GM23338 (cell line): ENCODE results near the gene PDGFRA. TPM values are rescaled to one million over a fixed set of nuclear protein-coding genes. Genes with fewer than 3 reads are reported as not detected.
A peak's percentile ranks its signal among the peaks of the same experiment; 100 is the strongest.

Source experiments
- ATAC-seq: fragments of 200-7000 bp; cut with Tn5 transposase; 3 replicates; pipeline ENCODE4 v1.9.1; 2020
- DNase-seq: peaks from one replicate; pipeline ENCODE4 v3.0.0-alpha.2; 2015; ENCODE audit warnings: low spot score
- H2AFZ ChIP-seq: fragments of 200-600 bp; sonication (generic); 2 replicates; pipeline ENCODE4 v1.8.0; 2016; ENCODE audit warnings: antibody characterized with exemption, mild to moderate bottlenecking, moderate library complexity
- H3F3A ChIP-seq: fragments of 200-600 bp; sonication (generic); replicated peaks from 2 replicates; pipeline ENCODE4 v1.8.0; 2017; ENCODE audit warnings: antibody characterized with exemption, mixed run types, low read depth
- H3K27ac ChIP-seq: fragments of 200-600 bp; sonication (generic); 2 replicates; pipeline ENCODE4 v1.6.1; 2016; ENCODE audit warnings: low read depth
- H3K27me3 ChIP-seq: fragments of 200-600 bp; sonication (generic); 2 replicates; pipeline ENCODE4 v1.8.0; 2016; ENCODE audit warnings: mild to moderate bottlenecking, mixed run types, moderate library complexity; ENCODE audit not compliant: insufficient read depth
- H3K36me3 ChIP-seq: fragments of 200-600 bp; sonication (generic); 2 replicates; pipeline ENCODE4 v1.8.0; 2016; ENCODE audit warnings: mild to moderate bottlenecking; ENCODE audit not compliant: insufficient read depth
- H3K4me1 ChIP-seq: fragments of 200-600 bp; sonication (generic); 2 replicates; pipeline ENCODE4 v1.8.0; 2016; ENCODE audit warnings: mild to moderate bottlenecking, moderate library complexity; ENCODE audit not compliant: insufficient read depth
- H3K4me2 ChIP-seq: fragments of 200-600 bp; sonication (generic); 2 replicates; pipeline ENCODE4 v1.7.1; 2017; ENCODE audit warnings: mixed run types
- H3K4me3 ChIP-seq: fragments of 200-600 bp; sonication (generic); 2 replicates; pipeline ENCODE4 v1.6.1; 2016; ENCODE audit warnings: mixed run types
- H3K79me2 ChIP-seq: fragments of 200-600 bp; sonication (generic); replicated peaks from 2 replicates; pipeline ENCODE4 v1.8.0; 2017; ENCODE audit warnings: mild to moderate bottlenecking; ENCODE audit not compliant: insufficient read depth
- H3K9me2 ChIP-seq: fragments of 200-600 bp; sonication (generic); 2 replicates; pipeline ENCODE4 v1.8.0; 2017; ENCODE audit not compliant: insufficient read depth
- H4K20me1 ChIP-seq: fragments of 200-600 bp; sonication (generic); replicated peaks from 2 replicates; pipeline ENCODE4 v1.8.0; 2017; ENCODE audit warnings: mild to moderate bottlenecking; ENCODE audit not compliant: insufficient read depth
- H3K27ac Mint-ChIP-seq: 2 replicates; pipeline ENCODE4 v1.8.0; 2020; ENCODE audit warnings: inconsistent platforms, mild to moderate bottlenecking, moderate library complexity, mixed read lengths
- H3K27me3 Mint-ChIP-seq: 3 replicates; pipeline ENCODE4 v1.8.0; 2022; ENCODE audit warnings: low read depth, mild to moderate bottlenecking, moderate library complexity, mixed read lengths, inconsistent platforms; ENCODE audit not compliant: insufficient read depth, poor library complexity
- H3K36me3 Mint-ChIP-seq: 3 replicates; pipeline ENCODE4 v1.8.0; 2021; ENCODE audit warnings: low read depth, mild to moderate bottlenecking, inconsistent platforms, moderate library complexity, mixed read lengths
- H3K4me1 Mint-ChIP-seq: 3 replicates; pipeline ENCODE4 v1.8.0; 2020; ENCODE audit warnings: mild to moderate bottlenecking, inconsistent platforms, mixed read lengths
- H3K4me3 Mint-ChIP-seq: 3 replicates; pipeline ENCODE4 v1.8.0; 2021; ENCODE audit warnings: moderate library complexity, mild to moderate bottlenecking, inconsistent platforms, mixed read lengths
- H3K9me3 Mint-ChIP-seq: 3 replicates; pipeline ENCODE4 v1.8.0; 2020; ENCODE audit warnings: moderate library complexity, mild to moderate bottlenecking, inconsistent platforms, mixed read lengths
- CREB1 ChIP-seq: fragments of 250-450 bp; sonication (Bioruptor Pico); IDR thresholded peaks from 2 replicates; pipeline ENCODE4 v1.5.0; 2020; ENCODE audit warnings: low read depth, mild to moderate bottlenecking, moderate library complexity
- POLR2AphosphoS5 ChIP-seq: IDR thresholded peaks from 2 replicates; pipeline ENCODE4 v1.6.1; 2016; ENCODE audit warnings: antibody characterized with exemption, low read depth
- ZNF331 ChIP-seq: fragments of 250-450 bp; sonication (Bioruptor Pico); IDR thresholded peaks from 2 replicates; pipeline ENCODE4 v1.5.0; 2020; ENCODE audit warnings: low read depth, mild to moderate bottlenecking, moderate library complexity
- polyA plus RNA-seq: library from polyadenylated mRNA; unstranded; fragments of >200 nt; fragmentation: Nextera tagmentation; extraction: Ambion mirVana; gene quantifications from 2 replicates; pipeline ENCODE4 v1.2.1, GENCODE V29; 2016
- total RNA-seq: library from RNA; depleted of rRNA; stranded (reverse); fragments of >200 nt; shearing (Covaris generic); gene quantifications from 2 replicates; pipeline ENCODE4 v1.2.3, GENCODE V29; 2014
- TF ChIP-seq, protein P1 (sequence below): IDR thresholded peaks from 2 replicates; pipeline ENCODE4 v1.6.1; 2016; ENCODE audit warnings: antibody characterized with exemption
- TF ChIP-seq, protein P2 (sequence below): fragments of 250-450 bp; sonication (Bioruptor Pico); IDR thresholded peaks from 2 replicates; pipeline ENCODE4 v1.5.0; 2020; ENCODE audit warnings: mild to moderate bottlenecking, moderate library complexity

PDGFRA gene
- total and polyA plus RNA-seq, 2 experiments from 2014 or later = 8.0 to 10.8 TPM

DNA sequence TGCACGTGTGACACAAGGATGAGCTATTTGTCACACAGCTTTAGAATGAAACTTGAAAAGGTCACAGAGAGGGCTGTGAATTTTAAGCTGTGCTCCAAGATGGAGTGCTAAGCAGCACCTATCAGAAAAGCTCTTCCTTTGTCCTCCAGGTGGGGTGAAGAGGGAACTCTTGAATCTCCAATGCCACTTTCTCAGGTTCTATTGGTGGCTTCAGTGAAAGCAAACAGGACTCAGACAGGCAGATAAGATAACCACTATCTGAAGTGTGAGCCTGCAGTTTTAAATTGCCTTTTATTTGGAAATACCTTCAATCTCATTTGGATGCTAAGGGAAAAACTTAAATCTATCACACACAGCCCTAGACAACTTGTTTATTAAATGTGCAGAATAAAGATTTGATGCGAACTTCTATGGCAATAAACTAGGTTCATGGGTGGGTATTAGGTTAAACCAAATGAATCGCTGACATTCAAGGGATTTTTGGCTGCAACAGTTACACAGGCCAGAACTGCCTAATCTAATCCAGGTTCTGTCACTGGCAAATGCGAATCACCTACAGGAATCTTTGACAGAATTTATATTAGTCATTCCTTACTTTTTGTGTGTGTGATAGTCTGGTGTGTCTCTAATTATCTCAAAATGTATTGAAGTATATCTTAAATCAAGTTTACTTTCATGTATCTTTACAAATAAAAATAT, 13.6 kb upstream of the PDGFRA start:
- Histone ChIP-seq H3K9me2 (0 out of 2 replicates have a peak, but pooled peaks cover 5% of the 10 kb centered on the region), H4K20me1 (no peaks in the 10 kb centered on the region), H3K79me2 (no peaks in the 10 kb centered on the region), H3K4me2 (no peak overlapping the region), H2AFZ (no peak overlapping the region), H3K36me3 (no peaks in the 10 kb centered on the region), H3K4me1 (no peaks in the 10 kb centered on the region), H3K4me3 (no peak overlapping the region), H3K27me3 (peaks cover 40% of the 10 kb centered on the region), H3F3A (no peaks in the 10 kb centered on the region), H3K27ac (no peak overlapping the region)
- Mint-ChIP-seq H3K4me3 (no peak overlapping the region), H3K4me1 (peaks cover 3% of the 10 kb centered on the region; the same call in 1 of the 3 replicates), H3K27me3 (peaks cover 29% of the 10 kb centered on the region), H3K36me3 (peaks cover 3% of the 10 kb centered on the region; the same call in 2 of the 3 replicates), H3K9me3 (peaks cover 3% of the 10 kb centered on the region; the same call in 2 of the 3 replicates), H3K27ac (no peak overlapping the region)
- TF ChIP-seq ZNF331 (CRISPR knock-in tag) = no peak
- TF ChIP-seq CREB1 (CRISPR knock-in tag) = no peak
- TF ChIP-seq, protein P1, sequence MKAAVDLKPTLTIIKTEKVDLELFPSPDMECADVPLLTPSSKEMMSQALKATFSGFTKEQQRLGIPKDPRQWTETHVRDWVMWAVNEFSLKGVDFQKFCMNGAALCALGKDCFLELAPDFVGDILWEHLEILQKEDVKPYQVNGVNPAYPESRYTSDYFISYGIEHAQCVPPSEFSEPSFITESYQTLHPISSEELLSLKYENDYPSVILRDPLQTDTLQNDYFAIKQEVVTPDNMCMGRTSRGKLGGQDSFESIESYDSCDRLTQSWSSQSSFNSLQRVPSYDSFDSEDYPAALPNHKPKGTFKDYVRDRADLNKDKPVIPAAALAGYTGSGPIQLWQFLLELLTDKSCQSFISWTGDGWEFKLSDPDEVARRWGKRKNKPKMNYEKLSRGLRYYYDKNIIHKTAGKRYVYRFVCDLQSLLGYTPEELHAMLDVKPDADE = no peak
- TF ChIP-seq, protein P2, sequence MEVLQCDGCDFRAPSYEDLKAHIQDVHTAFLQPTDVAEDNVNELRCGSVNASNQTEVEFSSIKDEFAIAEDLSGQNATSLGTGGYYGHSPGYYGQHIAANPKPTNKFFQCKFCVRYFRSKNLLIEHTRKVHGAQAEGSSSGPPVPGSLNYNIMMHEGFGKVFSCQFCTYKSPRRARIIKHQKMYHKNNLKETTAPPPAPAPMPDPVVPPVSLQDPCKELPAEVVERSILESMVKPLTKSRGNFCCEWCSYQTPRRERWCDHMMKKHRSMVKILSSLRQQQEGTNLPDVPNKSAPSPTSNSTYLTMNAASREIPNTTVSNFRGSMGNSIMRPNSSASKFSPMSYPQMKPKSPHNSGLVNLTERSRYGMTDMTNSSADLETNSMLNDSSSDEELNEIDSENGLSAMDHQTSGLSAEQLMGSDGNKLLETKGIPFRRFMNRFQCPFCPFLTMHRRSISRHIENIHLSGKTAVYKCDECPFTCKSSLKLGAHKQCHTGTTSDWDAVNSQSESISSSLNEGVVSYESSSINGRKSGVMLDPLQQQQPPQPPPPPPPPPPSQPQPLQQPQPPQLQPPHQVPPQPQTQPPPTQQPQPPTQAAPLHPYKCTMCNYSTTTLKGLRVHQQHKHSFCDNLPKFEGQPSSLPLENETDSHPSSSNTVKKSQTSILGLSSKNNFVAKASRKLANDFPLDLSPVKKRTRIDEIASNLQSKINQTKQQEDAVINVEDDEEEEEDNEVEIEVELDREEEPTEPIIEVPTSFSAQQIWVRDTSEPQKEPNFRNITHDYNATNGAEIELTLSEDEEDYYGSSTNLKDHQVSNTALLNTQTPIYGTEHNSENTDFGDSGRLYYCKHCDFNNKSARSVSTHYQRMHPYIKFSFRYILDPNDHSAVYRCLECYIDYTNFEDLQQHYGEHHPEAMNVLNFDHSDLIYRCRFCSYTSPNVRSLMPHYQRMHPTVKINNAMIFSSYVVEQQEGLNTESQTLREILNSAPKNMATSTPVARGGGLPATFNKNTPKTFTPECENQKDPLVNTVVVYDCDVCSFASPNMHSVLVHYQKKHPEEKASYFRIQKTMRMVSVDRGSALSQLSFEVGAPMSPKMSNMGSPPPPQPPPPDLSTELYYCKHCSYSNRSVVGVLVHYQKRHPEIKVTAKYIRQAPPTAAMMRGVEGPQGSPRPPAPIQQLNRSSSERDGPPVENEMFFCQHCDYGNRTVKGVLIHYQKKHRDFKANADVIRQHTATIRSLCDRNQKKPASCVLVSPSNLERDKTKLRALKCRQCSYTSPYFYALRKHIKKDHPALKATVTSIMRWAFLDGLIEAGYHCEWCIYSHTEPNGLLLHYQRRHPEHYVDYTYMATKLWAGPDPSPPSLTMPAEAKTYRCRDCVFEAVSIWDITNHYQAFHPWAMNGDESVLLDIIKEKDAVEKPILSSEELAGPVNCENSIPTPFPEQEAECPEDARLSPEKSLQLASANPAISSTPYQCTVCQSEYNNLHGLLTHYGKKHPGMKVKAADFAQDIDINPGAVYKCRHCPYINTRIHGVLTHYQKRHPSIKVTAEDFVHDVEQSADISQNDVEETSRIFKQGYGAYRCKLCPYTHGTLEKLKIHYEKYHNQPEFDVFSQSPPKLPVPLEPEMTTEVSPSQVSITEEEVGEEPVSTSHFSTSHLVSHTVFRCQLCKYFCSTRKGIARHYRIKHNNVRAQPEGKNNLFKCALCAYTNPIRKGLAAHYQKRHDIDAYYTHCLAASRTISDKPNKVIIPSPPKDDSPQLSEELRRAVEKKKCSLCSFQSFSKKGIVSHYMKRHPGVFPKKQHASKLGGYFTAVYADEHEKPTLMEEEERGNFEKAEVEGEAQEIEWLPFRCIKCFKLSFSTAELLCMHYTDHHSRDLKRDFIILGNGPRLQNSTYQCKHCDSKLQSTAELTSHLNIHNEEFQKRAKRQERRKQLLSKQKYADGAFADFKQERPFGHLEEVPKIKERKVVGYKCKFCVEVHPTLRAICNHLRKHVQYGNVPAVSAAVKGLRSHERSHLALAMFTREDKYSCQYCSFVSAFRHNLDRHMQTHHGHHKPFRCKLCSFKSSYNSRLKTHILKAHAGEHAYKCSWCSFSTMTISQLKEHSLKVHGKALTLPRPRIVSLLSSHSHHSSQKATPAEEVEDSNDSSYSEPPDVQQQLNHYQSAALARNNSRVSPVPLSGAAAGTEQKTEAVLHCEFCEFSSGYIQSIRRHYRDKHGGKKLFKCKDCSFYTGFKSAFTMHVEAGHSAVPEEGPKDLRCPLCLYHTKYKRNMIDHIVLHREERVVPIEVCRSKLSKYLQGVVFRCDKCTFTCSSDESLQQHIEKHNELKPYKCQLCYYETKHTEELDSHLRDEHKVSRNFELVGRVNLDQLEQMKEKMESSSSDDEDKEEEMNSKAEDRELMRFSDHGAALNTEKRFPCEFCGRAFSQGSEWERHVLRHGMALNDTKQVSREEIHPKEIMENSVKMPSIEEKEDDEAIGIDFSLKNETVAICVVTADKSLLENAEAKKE (CRISPR knock-in tag) = no peak
- no peak for TF ChIP-seq POLR2AphosphoS5
- ATAC-seq (no peak), DNase-seq (peak; percentile 4)
